KMS-11 (cell line): ENCODE data around the gene GUCY2F.

Experiments
- H2AFZ ChIP-seq: fragments of 200-600 bp; sonication (generic); 2 replicates; pipeline ENCODE4 v1.6.1; 2016; ENCODE audit warnings: antibody characterized with exemption, mixed run types, low read depth
- H3K27ac ChIP-seq: fragments of 200-600 bp; sonication (generic); 2 replicates; pipeline ENCODE4 v1.6.1; 2016; ENCODE audit warnings: mild to moderate bottlenecking, mixed run types
- H3K27me3 ChIP-seq: fragments of 200-600 bp; sonication (generic); 2 replicates; pipeline ENCODE4 v1.6.1; 2017; ENCODE audit warnings: mild to moderate bottlenecking, low read depth, mixed run types, moderate library complexity; ENCODE audit not compliant: insufficient read depth
- H3K36me3 ChIP-seq: fragments of 200-600 bp; sonication (generic); 2 replicates; pipeline ENCODE4 v1.6.1; 2017; ENCODE audit warnings: mild to moderate bottlenecking, mixed run types; ENCODE audit not compliant: insufficient read depth
- H3K4me1 ChIP-seq: fragments of 200-600 bp; sonication (generic); 2 replicates; pipeline ENCODE4 v1.6.1; 2016; ENCODE audit warnings: mild to moderate bottlenecking, low read depth, mixed run types; ENCODE audit not compliant: poor library complexity, severe bottlenecking
- H3K4me2 ChIP-seq: fragments of 200-600 bp; sonication (generic); 2 replicates; pipeline ENCODE4 v1.7.0; 2016; ENCODE audit warnings: mild to moderate bottlenecking, mixed run types
- H3K4me3 ChIP-seq: fragments of 200-600 bp; sonication (generic); IDR thresholded peaks from 2 replicates; pipeline ENCODE4 v1.6.1; 2017; ENCODE audit warnings: low read depth, low read length, mixed read lengths; ENCODE audit not compliant: insufficient read depth
- H3K79me2 ChIP-seq: fragments of 200-600 bp; sonication (generic); 2 replicates; pipeline ENCODE4 v1.6.1; 2016; ENCODE audit warnings: low read depth, mixed run types; ENCODE audit not compliant: insufficient read depth
- H3K9ac ChIP-seq: fragments of 200-600 bp; sonication (generic); 2 replicates; pipeline ENCODE4 v1.6.1; 2016; ENCODE audit warnings: mild to moderate bottlenecking, mixed run types
- H4K20me1 ChIP-seq: fragments of 200-600 bp; sonication (generic); 2 replicates; pipeline ENCODE4 v1.6.1; 2016; ENCODE audit warnings: mild to moderate bottlenecking, mixed run types; ENCODE audit not compliant: insufficient read depth
- TF ChIP-seq, protein P1 (sequence below): fragments of 200-600 bp; sonication (generic); conservative IDR thresholded peaks from 2 replicates; pipeline ENCODE4 v1.6.1; 2017; ENCODE audit warnings: low read depth, mild to moderate bottlenecking, antibody characterized with exemption, low read length, moderate library complexity, mixed read lengths

GUCY2F gene

DNA sequence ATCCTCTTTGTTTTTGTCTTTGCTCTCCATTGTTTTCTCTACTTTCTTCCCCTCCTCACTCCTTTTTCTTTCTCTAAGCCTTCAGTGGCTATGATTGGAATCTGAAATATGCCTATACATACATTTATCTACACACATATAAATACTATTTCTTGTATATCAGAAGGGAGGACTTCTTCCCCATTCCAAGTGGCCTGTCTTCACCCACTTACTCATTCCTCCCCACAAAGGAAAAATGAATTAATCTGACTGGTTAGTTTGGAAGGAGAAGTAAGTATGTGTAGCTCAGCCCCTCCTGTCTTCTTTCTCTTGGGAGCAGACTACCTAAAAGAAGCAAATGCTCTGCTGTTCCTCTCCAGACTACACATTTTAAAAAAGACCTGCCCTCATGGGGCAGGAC is 17.7 kb downstream of the GUCY2F start:
- TF ChIP-seq, protein P1, sequence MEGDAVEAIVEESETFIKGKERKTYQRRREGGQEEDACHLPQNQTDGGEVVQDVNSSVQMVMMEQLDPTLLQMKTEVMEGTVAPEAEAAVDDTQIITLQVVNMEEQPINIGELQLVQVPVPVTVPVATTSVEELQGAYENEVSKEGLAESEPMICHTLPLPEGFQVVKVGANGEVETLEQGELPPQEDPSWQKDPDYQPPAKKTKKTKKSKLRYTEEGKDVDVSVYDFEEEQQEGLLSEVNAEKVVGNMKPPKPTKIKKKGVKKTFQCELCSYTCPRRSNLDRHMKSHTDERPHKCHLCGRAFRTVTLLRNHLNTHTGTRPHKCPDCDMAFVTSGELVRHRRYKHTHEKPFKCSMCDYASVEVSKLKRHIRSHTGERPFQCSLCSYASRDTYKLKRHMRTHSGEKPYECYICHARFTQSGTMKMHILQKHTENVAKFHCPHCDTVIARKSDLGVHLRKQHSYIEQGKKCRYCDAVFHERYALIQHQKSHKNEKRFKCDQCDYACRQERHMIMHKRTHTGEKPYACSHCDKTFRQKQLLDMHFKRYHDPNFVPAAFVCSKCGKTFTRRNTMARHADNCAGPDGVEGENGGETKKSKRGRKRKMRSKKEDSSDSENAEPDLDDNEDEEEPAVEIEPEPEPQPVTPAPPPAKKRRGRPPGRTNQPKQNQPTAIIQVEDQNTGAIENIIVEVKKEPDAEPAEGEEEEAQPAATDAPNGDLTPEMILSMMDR, result no peak
- Histone ChIP-seq H3K4me1 (no peaks in the 10 kb centered on the region), H3K36me3 (no peaks in the 10 kb centered on the region), H3K9ac (no peak overlapping the region), H2AFZ (no peak overlapping the region), H3K27ac (no peak overlapping the region), H3K27me3 (no peaks in the 10 kb centered on the region), H4K20me1 (no peaks in the 10 kb centered on the region), H3K4me2 (no peak overlapping the region), H3K79me2 (no peaks in the 10 kb centered on the region), H3K4me3 (no peak overlapping the region)

DNA sequence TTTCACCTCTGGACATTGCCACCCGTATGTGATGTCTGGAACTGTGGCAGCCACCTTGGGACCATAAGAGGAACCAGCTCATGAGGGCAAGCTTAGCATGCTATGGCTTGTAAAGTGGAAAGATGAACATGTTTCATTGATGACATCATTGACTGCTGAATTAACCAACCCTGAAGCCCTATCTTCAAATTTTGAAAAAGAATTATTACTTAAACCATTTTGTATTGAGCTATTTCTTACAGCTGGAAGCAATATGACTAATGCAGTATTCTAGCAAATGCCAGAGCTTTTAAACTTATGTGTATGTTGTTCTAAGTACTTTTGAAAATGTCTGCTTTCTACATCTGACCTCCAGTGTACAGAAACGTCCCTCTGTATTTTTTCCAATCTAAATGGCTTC is 18.1 kb downstream of the GUCY2F start:
- H3K79me2 ChIP-seq, result no peaks in the 10 kb centered on the region
- TF ChIP-seq, protein P1, result no peak
- H3K36me3 ChIP-seq, result no peaks in the 10 kb centered on the region
- H3K27ac ChIP-seq, result no peak overlapping the region
- H3K9ac ChIP-seq, result no peak overlapping the region
- H3K27me3 ChIP-seq, result no peaks in the 10 kb centered on the region
- no peak overlapping the region for H3K4me2 ChIP-seq
- no peak overlapping the region for H2AFZ ChIP-seq
- no peaks in the 10 kb centered on the region for H3K4me1 ChIP-seq
- no peak overlapping the region for H3K4me3 ChIP-seq
- no peaks in the 10 kb centered on the region for H4K20me1 ChIP-seq

DNA sequence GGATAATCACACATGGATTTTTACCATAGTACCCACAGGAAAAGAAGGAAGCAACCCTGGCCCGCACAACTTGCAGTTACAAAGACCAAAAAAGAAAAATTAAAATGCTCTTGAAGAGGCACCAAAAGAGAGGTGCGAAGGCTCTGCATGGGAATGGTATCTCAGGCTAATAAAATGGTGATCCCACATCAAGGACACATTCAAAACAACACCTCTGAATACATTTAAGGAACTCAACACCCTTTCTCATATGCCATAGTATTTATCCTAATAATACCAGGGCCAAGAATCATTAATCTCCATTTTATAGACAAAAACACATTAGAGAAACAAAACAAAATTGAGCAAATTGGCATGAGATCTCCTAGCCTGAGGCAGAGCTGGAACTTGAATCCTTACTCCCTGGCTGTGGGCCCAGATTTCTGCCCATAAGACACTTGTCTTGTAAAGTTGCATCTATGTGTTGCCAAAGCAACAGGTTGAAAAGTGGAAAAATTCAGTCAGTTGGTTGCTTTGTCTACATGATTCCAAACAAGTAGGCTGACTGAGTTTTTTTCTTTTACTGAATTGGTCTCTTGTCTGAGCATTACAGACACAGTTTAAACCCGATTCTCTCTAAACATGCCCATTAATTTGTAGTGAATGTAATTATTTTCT is 33.5 kb downstream of the GUCY2F start:
- no peaks in the 10 kb centered on the region for H3K79me2 ChIP-seq
- no peaks in the 10 kb centered on the region for H3K27me3 ChIP-seq
- H2AFZ ChIP-seq, result no peak overlapping the region

DNA sequence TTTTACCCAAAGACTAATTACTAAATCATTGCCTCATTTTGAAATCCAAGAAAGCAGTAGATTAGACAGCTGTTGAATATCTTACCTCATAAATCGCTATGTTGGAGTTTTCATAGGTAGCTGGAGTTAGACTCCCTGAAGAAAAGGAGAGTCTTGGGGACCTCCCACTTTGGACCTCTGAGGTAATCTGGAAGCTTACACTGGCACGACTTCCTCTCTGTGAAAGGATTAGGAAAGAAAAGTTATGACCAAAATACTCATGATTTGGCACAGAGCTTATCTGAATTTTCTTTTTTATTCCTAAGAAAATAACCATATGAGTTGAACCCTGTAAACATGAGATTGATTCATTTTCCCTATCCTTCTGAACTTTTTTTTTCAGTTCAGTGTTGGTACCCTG is 40.6 kb downstream of the GUCY2F start:
- TF ChIP-seq, protein P1, result no peak
- Histone ChIP-seq H3K27me3 (no peaks in the 10 kb centered on the region), H3K9ac (no peak overlapping the region), H3K4me1 (peaks cover 19% of the 10 kb centered on the region), H3K79me2 (no peaks in the 10 kb centered on the region), H4K20me1 (no peaks in the 10 kb centered on the region), H3K4me3 (no peak overlapping the region), H2AFZ (no peak overlapping the region), H3K27ac (no peak overlapping the region), H3K36me3 (no peaks in the 10 kb centered on the region), H3K4me2 (no peak overlapping the region)

More for the DNA sequence above, 33.5 kb downstream of the GUCY2F start:
- no peaks in the 10 kb centered on the region for H4K20me1 ChIP-seq
- H3K4me1 ChIP-seq, result no peaks in the 10 kb centered on the region
- no peak overlapping the region for H3K9ac ChIP-seq
- H3K4me2 ChIP-seq, result no peak overlapping the region
- H3K4me3 ChIP-seq, result no peak overlapping the region
- no peaks in the 10 kb centered on the region for H3K36me3 ChIP-seq
- no peak overlapping the region for H3K27ac ChIP-seq
- TF ChIP-seq, protein P1, result no peak
